ENCODE results near the gene CHRNB1.

The CHRNB1 gene

GRCh38 chr17:7464081-7464480, 19.2 kb downstream of the CHRNB1 start:
- TF ChIP-seq, protein P1, sequence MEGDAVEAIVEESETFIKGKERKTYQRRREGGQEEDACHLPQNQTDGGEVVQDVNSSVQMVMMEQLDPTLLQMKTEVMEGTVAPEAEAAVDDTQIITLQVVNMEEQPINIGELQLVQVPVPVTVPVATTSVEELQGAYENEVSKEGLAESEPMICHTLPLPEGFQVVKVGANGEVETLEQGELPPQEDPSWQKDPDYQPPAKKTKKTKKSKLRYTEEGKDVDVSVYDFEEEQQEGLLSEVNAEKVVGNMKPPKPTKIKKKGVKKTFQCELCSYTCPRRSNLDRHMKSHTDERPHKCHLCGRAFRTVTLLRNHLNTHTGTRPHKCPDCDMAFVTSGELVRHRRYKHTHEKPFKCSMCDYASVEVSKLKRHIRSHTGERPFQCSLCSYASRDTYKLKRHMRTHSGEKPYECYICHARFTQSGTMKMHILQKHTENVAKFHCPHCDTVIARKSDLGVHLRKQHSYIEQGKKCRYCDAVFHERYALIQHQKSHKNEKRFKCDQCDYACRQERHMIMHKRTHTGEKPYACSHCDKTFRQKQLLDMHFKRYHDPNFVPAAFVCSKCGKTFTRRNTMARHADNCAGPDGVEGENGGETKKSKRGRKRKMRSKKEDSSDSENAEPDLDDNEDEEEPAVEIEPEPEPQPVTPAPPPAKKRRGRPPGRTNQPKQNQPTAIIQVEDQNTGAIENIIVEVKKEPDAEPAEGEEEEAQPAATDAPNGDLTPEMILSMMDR (IDR thresholded peaks at IDR 0.05; ENCODE audit: low read depth, low read length), result no peak
- no peak overlapping the region for H3K4me3 ChIP-seq (ENCODE audit: low read depth, low read length)
- in situ Hi-C loops (cut with HindIII; ENCODE audit: low sequenced_read_pairs), result no loop called here
- DNase-seq (ENCODE audit: low read depth, low spot score), result no peak

GRCh38 chr17:7465597-7466275, 20.9 kb downstream of the CHRNB1 start:
- no peak overlapping the region for H3K4me3 ChIP-seq (ENCODE audit: low read depth, low read length)
- no peak for DNase-seq (ENCODE audit: low read depth, low spot score)
- TF ChIP-seq, protein P1 (IDR thresholded peaks at IDR 0.05; ENCODE audit: low read depth, low read length), result no peak
- in situ Hi-C loops (cut with HindIII; ENCODE audit: low sequenced_read_pairs), result no loop called here

DNA sequence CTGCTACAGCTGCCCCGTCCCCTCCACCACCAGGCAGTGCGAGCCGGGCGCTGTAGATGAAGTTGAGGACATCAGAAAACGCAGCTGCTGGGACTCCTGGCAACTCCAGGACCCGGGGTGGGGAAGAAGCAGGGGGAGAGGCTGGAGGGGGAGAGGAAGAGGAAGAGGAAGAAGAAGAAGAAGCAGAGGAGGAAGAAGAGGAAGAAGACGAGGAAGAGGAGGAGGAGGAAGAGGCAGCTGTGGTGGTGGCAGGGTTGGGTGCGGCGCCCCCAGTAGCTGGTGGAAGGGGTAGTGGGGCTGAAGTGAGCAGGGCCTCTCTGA, 21.4 kb downstream of the CHRNB1 start:
- H3K4me3 ChIP-seq (ENCODE audit: low read depth, low read length), result no peak overlapping the region
- DNase-seq (ENCODE audit: low read depth, low spot score), result no peak
- TF ChIP-seq, protein P1 (IDR thresholded peaks at IDR 0.05; ENCODE audit: low read depth, low read length), result no peak
- in situ Hi-C loops (cut with HindIII; ENCODE audit: low sequenced_read_pairs), result no loop called here

GRCh38 chr17:7466639-7467341, 21.9 kb downstream of the CHRNB1 start:
- DNase-seq (ENCODE audit: low read depth, low spot score), result peak; percentile 49
- TF ChIP-seq, protein P1 (IDR thresholded peaks at IDR 0.05; ENCODE audit: low read depth, low read length), result no peak
- H3K4me3 ChIP-seq (ENCODE audit: low read depth, low read length), result no peak overlapping the region
- in situ Hi-C loops (cut with HindIII; ENCODE audit: low sequenced_read_pairs), result no loop called here

DNA sequence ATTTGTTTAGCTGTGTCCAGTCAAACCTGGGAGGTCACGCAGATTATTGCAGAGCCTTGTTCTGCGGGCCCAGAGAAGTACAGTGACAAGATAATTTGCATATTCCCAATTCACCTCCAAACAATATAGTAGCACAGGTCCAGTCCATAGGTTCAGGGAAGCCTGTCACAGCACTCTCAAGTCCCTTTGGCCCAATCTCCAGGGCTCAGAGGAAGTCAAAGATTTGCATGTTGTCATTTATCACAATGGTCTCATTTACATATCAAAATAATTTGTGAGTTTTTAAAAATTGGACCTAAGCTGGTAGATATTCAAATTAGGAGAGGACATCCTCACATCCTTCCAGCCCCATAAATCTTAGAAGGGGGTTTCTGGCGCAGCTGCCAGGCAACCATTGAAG, 22.6 kb downstream of the CHRNB1 start:
- TF ChIP-seq, protein P1 (IDR thresholded peaks at IDR 0.05; ENCODE audit: low read depth, low read length), result no peak
- in situ Hi-C loops (cut with HindIII; ENCODE audit: low sequenced_read_pairs), result no loop called here
- DNase-seq (ENCODE audit: low read depth, low spot score), result no peak
- no peak overlapping the region for H3K4me3 ChIP-seq (ENCODE audit: low read depth, low read length)

- TF ChIP-seq, protein P1 (IDR thresholded peaks at IDR 0.05; ENCODE audit: low read depth, low read length), result no peak
- no peak overlapping the region for H3K4me3 ChIP-seq (ENCODE audit: low read depth, low read length)
- in situ Hi-C loops (cut with HindIII; ENCODE audit: low sequenced_read_pairs), result no loop called here
- no peak for DNase-seq (ENCODE audit: low read depth, low spot score)
Measured at GRCh38 chr17:7468290-7468689, 23.4 kb downstream of the CHRNB1 start.
